Epithelial cell of esophagus (primary cell): ENCODE measurements around the gene GDPD4.
A peak's percentile ranks its signal among the peaks of the same experiment; 100 is the strongest.

Source experiments
- DNase-seq: peaks from one replicate; pipeline ENCODE4 v3.0.0; 2010; ENCODE audit warnings: low read depth
- H3K4me3 ChIP-seq: 2 replicates; pipeline ENCODE4 v1.5.1; 2011; ENCODE audit warnings: mild to moderate bottlenecking, low read length, control low read depth
- TF ChIP-seq, protein P1 (sequence below): IDR thresholded peaks from 2 replicates; pipeline ENCODE4 v1.5.1; 2011; ENCODE audit warnings: low read depth, mild to moderate bottlenecking, low read length, control low read depth, inconsistent platforms; ENCODE audit not compliant: insufficient read depth; ENCODE audit errors: missing control alignments

Gene GDPD4

DNA sequence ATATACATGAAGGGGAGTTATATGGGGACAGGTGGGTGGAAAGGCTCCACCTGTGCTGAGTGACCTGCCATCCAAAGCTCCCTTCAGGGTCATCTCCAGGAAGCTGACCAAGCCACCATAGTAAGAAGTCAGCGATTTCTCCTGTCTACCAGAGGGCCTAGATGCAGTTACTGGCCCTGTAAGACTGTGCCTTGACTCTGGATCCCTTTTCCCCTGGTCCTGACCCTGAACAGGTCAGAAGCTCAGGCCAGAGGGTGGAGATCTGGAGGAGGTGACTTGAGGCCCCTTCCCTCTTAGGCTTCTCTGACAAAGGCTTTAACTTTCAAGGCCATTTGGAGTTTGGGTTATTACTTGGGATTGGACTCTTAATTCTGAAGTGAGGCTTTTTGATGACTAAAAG lies 69.7 kb downstream of the GDPD4 start:
- TF ChIP-seq, protein P1, sequence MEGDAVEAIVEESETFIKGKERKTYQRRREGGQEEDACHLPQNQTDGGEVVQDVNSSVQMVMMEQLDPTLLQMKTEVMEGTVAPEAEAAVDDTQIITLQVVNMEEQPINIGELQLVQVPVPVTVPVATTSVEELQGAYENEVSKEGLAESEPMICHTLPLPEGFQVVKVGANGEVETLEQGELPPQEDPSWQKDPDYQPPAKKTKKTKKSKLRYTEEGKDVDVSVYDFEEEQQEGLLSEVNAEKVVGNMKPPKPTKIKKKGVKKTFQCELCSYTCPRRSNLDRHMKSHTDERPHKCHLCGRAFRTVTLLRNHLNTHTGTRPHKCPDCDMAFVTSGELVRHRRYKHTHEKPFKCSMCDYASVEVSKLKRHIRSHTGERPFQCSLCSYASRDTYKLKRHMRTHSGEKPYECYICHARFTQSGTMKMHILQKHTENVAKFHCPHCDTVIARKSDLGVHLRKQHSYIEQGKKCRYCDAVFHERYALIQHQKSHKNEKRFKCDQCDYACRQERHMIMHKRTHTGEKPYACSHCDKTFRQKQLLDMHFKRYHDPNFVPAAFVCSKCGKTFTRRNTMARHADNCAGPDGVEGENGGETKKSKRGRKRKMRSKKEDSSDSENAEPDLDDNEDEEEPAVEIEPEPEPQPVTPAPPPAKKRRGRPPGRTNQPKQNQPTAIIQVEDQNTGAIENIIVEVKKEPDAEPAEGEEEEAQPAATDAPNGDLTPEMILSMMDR, result no peak
- H3K4me3 ChIP-seq, result no peak overlapping the region
- no peak for DNase-seq

DNA sequence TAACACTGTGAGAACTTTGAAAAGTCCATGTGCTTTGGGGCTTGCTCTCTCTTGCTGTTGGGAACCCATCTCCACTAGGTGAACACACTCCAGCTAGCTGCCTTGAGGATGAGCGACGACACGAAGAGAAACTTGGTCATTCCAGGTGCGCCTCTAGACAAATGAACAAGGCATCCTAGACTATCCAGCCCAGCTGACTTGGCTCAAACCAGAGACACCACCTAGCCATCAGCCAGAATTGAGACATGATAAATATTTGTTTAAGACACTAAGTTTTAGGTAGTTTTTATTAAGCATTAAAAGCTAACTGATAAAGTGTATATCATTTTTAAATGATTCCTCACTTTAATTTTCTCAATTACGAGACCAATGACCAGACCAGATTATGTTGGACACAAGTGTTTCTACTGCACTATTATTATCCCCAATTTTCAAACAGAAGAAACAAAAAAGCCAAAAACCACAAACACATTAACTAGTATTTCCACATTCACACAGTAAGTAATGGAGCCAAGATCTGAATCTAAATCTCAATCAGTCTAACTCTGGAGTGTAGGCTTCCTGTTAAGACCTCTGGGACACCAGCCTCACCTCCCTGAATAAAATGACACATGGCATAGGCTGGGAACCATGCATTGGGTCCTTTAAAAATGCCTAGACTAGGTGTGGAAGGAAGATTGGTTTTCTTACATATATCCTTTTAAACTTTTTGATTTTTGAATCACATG lies 70.4 kb downstream of the GDPD4 start:
- DNase-seq, result no peak
- no peak overlapping the region for H3K4me3 ChIP-seq
- TF ChIP-seq, protein P1, result no peak

DNA sequence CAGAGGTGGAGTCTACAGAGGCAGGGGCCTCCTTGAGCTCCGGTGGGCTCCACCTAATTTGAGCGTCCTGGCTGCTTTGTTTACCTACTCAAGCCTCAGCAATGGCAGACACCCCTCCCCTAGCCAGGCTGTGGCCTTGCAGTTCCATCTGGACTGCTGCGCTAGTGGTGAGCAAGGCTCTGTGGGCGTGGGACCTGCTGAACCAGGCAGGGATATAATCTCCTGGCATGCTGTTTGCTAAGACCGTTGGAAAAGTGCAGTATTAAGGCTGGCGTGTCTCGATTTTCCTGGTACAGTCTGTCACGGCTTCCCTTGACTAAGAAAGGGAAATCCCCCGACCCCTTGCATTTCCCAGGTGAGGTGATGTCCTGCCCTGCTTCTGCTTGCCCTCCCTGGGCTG lies 77.7 kb downstream of the GDPD4 start:
- no peak overlapping the region for H3K4me3 ChIP-seq
- peak; percentile 65 for DNase-seq
- TF ChIP-seq, protein P1, result no peak

DNA sequence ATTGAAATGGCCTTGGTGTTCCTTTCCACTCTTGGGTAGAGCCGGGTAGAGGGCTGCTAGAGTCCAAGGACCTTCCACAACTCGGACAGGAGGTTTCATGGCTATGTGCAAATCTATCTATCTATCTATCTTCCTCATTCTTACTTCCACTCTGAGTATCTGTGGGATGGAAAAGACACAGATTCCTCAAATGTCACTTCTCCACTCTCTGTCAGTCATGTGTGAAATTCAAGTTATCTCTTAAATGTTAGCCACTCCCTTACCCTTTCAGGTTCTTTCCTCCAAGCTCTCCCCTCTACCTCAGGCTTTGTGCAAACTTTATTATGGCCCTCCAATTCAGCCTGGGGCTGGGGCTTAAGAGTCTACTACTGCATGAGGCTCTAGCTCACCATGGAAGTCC lies 84.3 kb downstream of the GDPD4 start:
- no peak for DNase-seq
- TF ChIP-seq, protein P1, result no peak
- H3K4me3 ChIP-seq, result no peak overlapping the region

DNA sequence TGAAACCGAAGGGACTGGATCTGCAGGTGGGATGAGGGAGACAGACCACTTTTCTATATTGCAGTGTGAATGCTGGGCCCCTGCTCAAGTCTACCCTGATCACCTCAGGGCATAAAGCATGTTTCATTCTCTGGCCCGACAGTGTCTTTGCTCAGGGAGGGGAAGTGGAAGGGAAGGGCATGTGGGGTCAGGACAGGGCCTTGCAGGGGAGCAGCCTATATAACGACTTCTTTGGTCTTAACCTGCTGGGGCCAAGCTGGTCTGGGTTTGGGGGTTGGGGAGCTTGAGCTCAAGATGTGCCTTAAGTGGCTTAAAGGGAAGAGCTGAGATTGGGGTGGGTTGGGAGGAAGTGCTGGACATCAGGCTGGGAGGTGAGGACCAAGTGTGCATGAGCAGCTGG lies 86.4 kb downstream of the GDPD4 start:
- DNase-seq, result no peak
- no peak overlapping the region for H3K4me3 ChIP-seq
- TF ChIP-seq, protein P1, result no peak

DNA sequence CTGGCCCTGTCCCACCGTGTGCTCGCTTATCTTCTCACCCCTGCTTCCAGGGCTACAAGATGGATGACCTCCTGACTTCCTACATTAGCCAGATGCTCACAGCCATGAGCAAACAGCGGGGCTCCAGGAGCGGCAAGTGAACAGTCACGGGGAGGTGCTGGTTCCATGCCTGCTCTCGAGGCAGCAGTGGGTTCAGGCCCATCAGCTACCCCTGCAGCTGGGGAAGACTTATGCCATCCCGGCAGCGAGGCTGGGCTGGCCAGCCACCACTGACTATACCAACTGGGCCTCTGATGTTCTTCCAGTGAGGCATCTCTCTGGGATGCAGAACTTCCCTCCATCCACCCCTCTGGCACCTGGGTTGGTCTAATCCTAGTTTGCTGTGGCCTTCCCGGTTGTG lies 86.9 kb downstream of the GDPD4 start:
- H3K4me3 ChIP-seq, result no peak overlapping the region
- TF ChIP-seq, protein P1, result no peak
- DNase-seq, result no peak
